Measurements from ENCODE around the gene LYPD6. TPM values are rescaled to one million over a fixed set of nuclear protein-coding genes. Genes with fewer than 3 reads are reported as not detected.

Gene LYPD6
- total and polyA plus RNA-seq, 2 donors from 2014 or later, result 1.1 to 2.2 TPM

DNA sequence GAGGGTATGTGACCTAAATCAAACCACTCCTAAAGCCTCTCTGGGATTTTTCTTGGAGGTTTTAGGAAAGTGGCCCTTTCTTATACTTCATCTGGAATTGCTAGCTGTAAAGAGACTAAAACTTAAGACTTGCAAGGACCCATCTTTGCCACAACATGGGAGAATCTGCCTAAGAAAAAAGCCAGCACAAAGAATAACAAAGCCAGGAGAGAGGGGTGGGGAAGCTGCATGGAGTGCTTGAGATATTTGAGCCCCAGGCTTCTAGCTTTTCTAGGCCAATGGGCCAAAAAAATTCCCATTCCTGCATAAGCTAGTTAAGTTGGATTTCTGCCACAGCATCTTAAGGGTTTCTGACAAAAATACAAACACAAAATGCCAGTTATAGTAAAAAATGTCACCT is 38.5 kb upstream of the LYPD6 start:
- Histone ChIP-seq H3K9ac (ENCODE audit: low read length in 3 of 3) (no peak overlapping the region), H3K36me3 (ENCODE audit: control insufficient read depth in 2 of 3, insufficient read depth in 3 of 3, low read length in 3 of 3) (no peaks in the 10 kb centered on the region), H3K27ac (ENCODE audit: low read depth in 2 of 2, low read length in 2 of 2) (no peak overlapping the region), H3K4me1 (ENCODE audit: control insufficient read depth in 2 of 3, insufficient read depth in 2 of 3, low read depth in 1 of 3, low read length in 3 of 3) (no peaks in the 10 kb centered on the region), H3K27me3 (ENCODE audit: control insufficient read depth, insufficient read depth, low read length) (no peaks in the 10 kb centered on the region), H3K4me3 (ENCODE audit: low read length in 3 of 3) (no peak overlapping the region), H3K9me3 (ENCODE audit: control insufficient read depth in 2 of 3, insufficient read depth in 1 of 3, low read length in 3 of 3) (no peaks in the 10 kb centered on the region)
- FAIRE-seq (no peak), DNase-seq (no peak)
- TF ChIP-seq, protein P1, sequence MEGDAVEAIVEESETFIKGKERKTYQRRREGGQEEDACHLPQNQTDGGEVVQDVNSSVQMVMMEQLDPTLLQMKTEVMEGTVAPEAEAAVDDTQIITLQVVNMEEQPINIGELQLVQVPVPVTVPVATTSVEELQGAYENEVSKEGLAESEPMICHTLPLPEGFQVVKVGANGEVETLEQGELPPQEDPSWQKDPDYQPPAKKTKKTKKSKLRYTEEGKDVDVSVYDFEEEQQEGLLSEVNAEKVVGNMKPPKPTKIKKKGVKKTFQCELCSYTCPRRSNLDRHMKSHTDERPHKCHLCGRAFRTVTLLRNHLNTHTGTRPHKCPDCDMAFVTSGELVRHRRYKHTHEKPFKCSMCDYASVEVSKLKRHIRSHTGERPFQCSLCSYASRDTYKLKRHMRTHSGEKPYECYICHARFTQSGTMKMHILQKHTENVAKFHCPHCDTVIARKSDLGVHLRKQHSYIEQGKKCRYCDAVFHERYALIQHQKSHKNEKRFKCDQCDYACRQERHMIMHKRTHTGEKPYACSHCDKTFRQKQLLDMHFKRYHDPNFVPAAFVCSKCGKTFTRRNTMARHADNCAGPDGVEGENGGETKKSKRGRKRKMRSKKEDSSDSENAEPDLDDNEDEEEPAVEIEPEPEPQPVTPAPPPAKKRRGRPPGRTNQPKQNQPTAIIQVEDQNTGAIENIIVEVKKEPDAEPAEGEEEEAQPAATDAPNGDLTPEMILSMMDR (IDR thresholded peaks at IDR 0.05; ENCODE audit: borderline replicate concordance, extremely low read depth, insufficient read depth), result no peak
- intact Hi-C loops (cut with DNase I), result no loop called here

DNA sequence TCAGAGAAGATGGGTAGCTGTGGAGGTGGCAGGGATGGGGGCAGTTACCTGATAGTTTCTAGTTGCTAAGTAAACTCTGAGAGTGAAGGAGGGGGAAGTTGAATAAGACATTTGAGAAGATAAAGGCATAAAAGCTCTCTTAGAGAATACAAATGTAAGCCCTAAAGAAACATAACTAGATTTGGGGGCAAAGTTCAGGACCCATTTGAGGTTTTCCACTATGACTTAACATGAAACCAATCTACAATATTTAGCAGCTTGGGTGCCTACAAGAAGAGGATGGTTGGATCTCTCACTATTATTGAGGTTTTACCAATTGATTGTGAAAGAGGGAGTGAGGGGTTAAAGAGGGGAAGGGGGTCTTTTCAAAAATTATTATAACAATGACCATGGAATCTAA is 34.4 kb upstream of the LYPD6 start:
- Histone ChIP-seq H3K36me3 (ENCODE audit: control insufficient read depth in 2 of 3, insufficient read depth in 3 of 3, low read length in 3 of 3) (no peaks in the 10 kb centered on the region), H3K4me1 (ENCODE audit: control insufficient read depth in 2 of 3, insufficient read depth in 2 of 3, low read depth in 1 of 3, low read length in 3 of 3) (no peaks in the 10 kb centered on the region), H3K27me3 (ENCODE audit: control insufficient read depth, insufficient read depth, low read length) (no peaks in the 10 kb centered on the region), H3K9ac (ENCODE audit: low read length in 3 of 3) (no peak overlapping the region), H3K27ac (ENCODE audit: low read depth in 2 of 2, low read length in 2 of 2) (no peak overlapping the region), H3K4me3 (ENCODE audit: low read length in 3 of 3) (no peak overlapping the region), H3K9me3 (ENCODE audit: control insufficient read depth in 2 of 3, insufficient read depth in 1 of 3, low read length in 3 of 3) (no peaks in the 10 kb centered on the region)
- no peak for FAIRE-seq
- DNase-seq, result no peak
- intact Hi-C loops (cut with DNase I), result no loop called here
- TF ChIP-seq, protein P1 (IDR thresholded peaks at IDR 0.05; ENCODE audit: borderline replicate concordance, extremely low read depth, insufficient read depth), result no peak

DNA sequence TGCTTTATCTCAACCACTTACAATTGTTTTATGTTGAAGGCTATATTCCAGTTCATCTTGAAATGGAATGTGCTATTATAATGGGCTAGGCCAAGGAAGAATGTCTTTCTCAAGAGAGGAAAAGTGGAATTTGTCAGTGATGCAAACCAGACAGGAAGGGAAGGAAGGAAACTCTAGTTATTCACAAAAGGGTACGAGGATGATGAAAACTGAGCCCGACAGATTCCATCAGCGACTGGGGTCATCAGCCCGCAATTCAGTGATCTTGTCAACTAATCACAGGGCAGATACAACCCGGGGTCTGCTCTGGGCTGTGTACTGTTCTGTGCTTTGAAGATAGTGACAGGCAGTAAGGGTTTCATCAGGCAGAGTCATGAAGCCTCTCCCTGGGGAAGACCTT is 23.4 kb upstream of the LYPD6 start:
- Histone ChIP-seq H3K4me1 (ENCODE audit: control insufficient read depth in 2 of 3, insufficient read depth in 2 of 3, low read depth in 1 of 3, low read length in 3 of 3) (no peaks in the 10 kb centered on the region), H3K27me3 (ENCODE audit: control insufficient read depth, insufficient read depth, low read length) (no peaks in the 10 kb centered on the region), H3K36me3 (ENCODE audit: control insufficient read depth in 2 of 3, insufficient read depth in 3 of 3, low read length in 3 of 3) (no peaks in the 10 kb centered on the region), H3K9me3 (ENCODE audit: control insufficient read depth in 2 of 3, insufficient read depth in 1 of 3, low read length in 3 of 3) (no peaks in the 10 kb centered on the region), H3K4me3 (ENCODE audit: low read length in 3 of 3) (no peak overlapping the region), H3K9ac (ENCODE audit: low read length in 3 of 3) (no peak overlapping the region), H3K27ac (ENCODE audit: low read depth in 2 of 2, low read length in 2 of 2) (no peak overlapping the region)
- TF ChIP-seq, protein P1 (IDR thresholded peaks at IDR 0.05; ENCODE audit: borderline replicate concordance, extremely low read depth, insufficient read depth), result no peak
- DNase-seq (no peak), FAIRE-seq (no peak)
- intact Hi-C loops (cut with DNase I), result no loop called here

DNA sequence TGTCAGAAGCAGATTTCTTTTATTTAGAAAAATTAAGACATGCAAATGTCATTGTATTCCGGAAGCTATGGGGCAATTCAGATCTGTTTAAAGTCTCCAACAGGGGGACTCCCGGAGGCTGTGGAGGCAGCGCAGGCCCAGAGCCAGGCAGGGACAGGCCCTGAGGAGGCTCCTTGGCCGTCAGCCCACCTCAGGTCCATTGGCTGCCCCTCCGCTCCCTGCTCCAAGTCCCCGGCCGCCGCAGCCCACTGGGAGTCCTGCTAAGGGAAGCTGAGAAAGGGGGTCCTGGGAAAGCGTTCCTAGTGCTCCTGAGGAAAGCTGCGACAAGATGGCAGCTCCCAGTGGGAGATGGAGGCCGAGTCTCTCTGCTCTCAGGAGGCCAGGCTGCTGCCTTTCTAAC is 20.0 kb upstream of the LYPD6 start:
- no peaks in the 10 kb centered on the region for H3K9me3 ChIP-seq (ENCODE audit: control insufficient read depth in 2 of 3, insufficient read depth in 1 of 3, low read length in 3 of 3)
- no peak overlapping the region for H3K4me3 ChIP-seq (ENCODE audit: low read length in 3 of 3)
- H3K4me1 ChIP-seq (ENCODE audit: control insufficient read depth in 2 of 3, insufficient read depth in 2 of 3, low read depth in 1 of 3, low read length in 3 of 3), result peaks cover 0 to 3% (median 0%) of the 10 kb centered on the region in 3 donors
- H3K36me3 ChIP-seq (ENCODE audit: control insufficient read depth in 2 of 3, insufficient read depth in 3 of 3, low read length in 3 of 3), result no peaks in the 10 kb centered on the region
- intact Hi-C loops (cut with DNase I), result loop anchor here (10.0 kb wide), 1 partner anchor 486 kb away; no protein-coding TSS in a partner anchor
- no peaks in the 10 kb centered on the region for H3K27me3 ChIP-seq (ENCODE audit: control insufficient read depth, insufficient read depth, low read length)
- TF ChIP-seq, protein P1 (IDR thresholded peaks at IDR 0.05; ENCODE audit: borderline replicate concordance, extremely low read depth, insufficient read depth), result no peak
- H3K27ac ChIP-seq (ENCODE audit: low read depth in 2 of 2, low read length in 2 of 2), result no peak overlapping the region
- DNase-seq (no peak), FAIRE-seq (no peak)
- no peak overlapping the region for H3K9ac ChIP-seq (ENCODE audit: low read length in 3 of 3)

Data from kidney (tissue), 14 donors.